RWPE1 (cell line): ENCODE measurements around the gene ATXN1.

ENCODE experiments used
- CTCF ChIA-PET: fragments of 350-600 bp; sonication (Branson Sonifier 250); formaldehyde crosslinking; extraction: SDS; loops from one replicate; lab custom pipeline; 2021; lab: Yijun Ruan, JAX
- POLR2A ChIA-PET: fragments of 400-600 bp; formaldehyde crosslinking; extraction: SDS; loops from one replicate; lab custom pipeline; 2020; ENCODE audit warnings: antibody characterized with exemption; ENCODE audit not compliant: low non-redundant PET; lab: Yijun Ruan, JAX
- DNase-seq: peaks from one replicate; pipeline ENCODE4 v3.0.0; 2012; ENCODE audit warnings: low spot score
- H3K27ac ChIP-seq: fragments of 450-650 bp; 2 replicates; pipeline ENCODE4 v1.5.1; 2017
- CTCF ChIP-seq: fragments of 450-650 bp; conservative IDR thresholded peaks from 2 replicates; pipeline ENCODE4 v1.5.1; 2017; ENCODE audit warnings: low read depth, mild to moderate bottlenecking

Gene ATXN1

GRCh38 chr6:16776394-16777017 lies 15.2 kb upstream of the ATXN1 start:
- ChIA-PET CTCF (interaction anchor here (0.9 kb wide), 1 partner anchor 22 kb away, joined by 4 read pairs; no protein-coding TSS in a partner anchor), POLR2A (no interaction called here)
- no peak for DNase-seq
- H3K27ac ChIP-seq: no peak overlapping the region
- TF ChIP-seq CTCF: no peak

GRCh38 chr6:16774437-16774836 lies 13.2 kb upstream of the ATXN1 start:
- H3K27ac ChIP-seq: no peak overlapping the region
- DNase-seq: no peak
- ChIA-PET CTCF (interaction anchor here (0.7 to 1.4 kb wide), 2 partner anchors 11 to 153 kb away, joined by 3 to 5 read pairs; no protein-coding TSS in a partner anchor), POLR2A (no interaction called here)
- TF ChIP-seq CTCF: no peak

GRCh38 chr6:16773362-16773761 lies 12.1 kb upstream of the ATXN1 start:
- no peak overlapping the region for H3K27ac ChIP-seq
- POLR2A ChIA-PET: no interaction called here
- DNase-seq: no peak
- no peak for TF ChIP-seq CTCF
- CTCF ChIA-PET: interaction anchor here (0.6 kb wide), 1 partner anchor 60 kb away, joined by 3 read pairs; no protein-coding TSS in a partner anchor

- peak; percentile 72 for TF ChIP-seq CTCF
- POLR2A ChIA-PET: no interaction called here
- peak; percentile 65 for DNase-seq
- H3K27ac ChIP-seq: no peak overlapping the region
- CTCF ChIA-PET: interaction anchor here (0.5 to 1.4 kb wide), 11 partner anchors 13 to 813 kb away, joined by 3 to 4 read pairs (median 3); no protein-coding TSS in a partner anchor
Measured at GRCh38 chr6:16770701-16771569, 9.7 kb upstream of the ATXN1 start.

GRCh38 chr6:16769986-16770376 lies 8.7 kb upstream of the ATXN1 start:
- no peak overlapping the region for H3K27ac ChIP-seq
- no peak for TF ChIP-seq CTCF
- ChIA-PET CTCF (interaction anchor here (1.1 to 1.4 kb wide), 2 partner anchors 46 to 290 kb away, joined by 3 to 4 read pairs; no protein-coding TSS in a partner anchor), POLR2A (no interaction called here)
- no peak for DNase-seq
